GM19395 (cell line): ENCODE measurements around the gene ANO10.
"Not testable (repeated sequence)": the region's sequence is repeated elsewhere in the genome, so short reads cannot be mapped to it uniquely, and the experiment has no call there.

Source experiments
- ATAC-seq: cut with Tn5 transposase; IDR thresholded peaks from one replicate; pipeline ENCODE4 v1.9.1; 2021; ENCODE audit warnings: mild to moderate bottlenecking, moderate library complexity; ENCODE audit not compliant: unreplicated experiment

ANO10 gene

GRCh38 chr3:43621656-43622432 lies at the start of gene ANO10:
Gene ANO10, minus strand, starts transcription at chr3:43622011. Its CDS starts 16,159 bp downstream, at chr3:43605852.
- ATAC-seq: peak; percentile 98

GRCh38 chr3:43670635-43671522 lies 49.1 kb upstream of the ANO10 start:
- ATAC-seq: no peak

DNA sequence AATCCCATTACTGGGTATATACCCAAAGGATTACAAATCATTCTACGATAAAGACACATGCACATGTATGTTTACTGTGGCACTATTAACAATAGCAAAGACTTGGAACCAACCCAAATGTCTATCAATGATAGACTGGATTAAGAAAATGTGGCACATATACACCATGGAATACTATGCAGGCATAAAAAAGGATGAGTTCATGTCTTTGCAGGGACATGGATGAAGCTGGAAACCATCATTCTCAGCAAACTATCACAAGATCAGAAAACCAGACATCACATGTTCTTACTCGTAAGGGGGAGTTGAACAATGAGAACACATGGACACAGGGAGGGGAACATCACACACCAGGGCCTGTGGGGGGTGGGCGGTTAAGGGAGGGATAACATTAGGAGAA lies 43.2 kb upstream of the ANO10 start:
- not testable (repeated sequence) for ATAC-seq

DNA sequence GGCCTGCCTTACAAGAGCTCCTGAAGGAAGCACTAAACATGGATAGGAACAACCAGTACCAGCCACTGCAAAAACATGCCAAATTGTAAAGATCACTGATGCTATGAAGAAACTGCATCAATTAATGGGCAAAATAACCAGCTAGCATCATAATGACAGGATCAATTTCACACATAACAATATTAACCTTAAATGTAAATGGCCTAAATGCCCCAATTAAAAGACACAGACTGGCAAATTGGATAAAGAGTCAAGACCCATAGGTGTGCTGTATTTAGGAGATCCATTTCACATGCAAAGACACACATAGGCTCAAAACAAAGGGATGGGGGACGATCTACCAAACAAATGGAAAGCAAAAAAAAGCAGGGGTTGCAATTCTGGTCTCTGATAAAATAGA lies 39.6 kb upstream of the ANO10 start:
- ATAC-seq: not testable (repeated sequence)

DNA sequence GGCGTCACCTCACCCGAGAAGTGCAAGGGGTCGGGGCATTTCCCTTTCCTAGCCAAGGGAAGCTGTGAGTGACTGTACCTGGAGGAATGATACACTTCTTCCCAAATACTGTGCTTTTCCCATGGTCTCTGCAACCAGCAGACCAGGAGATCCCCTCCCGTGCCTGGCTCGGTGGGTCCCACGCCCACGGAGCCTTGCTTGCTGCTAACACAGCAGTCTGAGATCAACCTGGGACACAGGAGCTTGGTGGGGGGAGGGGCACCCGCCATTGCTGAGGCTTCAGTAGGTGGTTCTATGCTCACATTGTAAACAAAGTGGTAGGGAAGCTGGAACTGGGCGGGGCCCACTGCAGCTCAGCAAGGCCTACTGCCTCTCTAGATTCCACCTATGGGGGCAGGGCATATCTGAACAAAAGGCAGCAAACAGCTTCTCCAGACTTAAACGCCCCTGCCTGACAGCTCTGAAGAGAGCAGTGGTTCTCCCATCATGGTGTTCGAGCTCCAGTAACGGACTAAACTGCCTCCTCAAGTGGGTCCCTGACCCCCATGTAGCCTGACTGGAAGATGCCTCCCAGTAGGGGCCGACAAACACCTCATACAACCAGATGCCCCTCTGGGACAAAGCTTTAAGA lies 37.6 kb upstream of the ANO10 start:
- no peak for ATAC-seq

GRCh38 chr3:43656390-43656789 lies 34.6 kb upstream of the ANO10 start:
- ATAC-seq: not testable (repeated sequence)

- no peak for ATAC-seq
These were observed 28.5 kb upstream of the ANO10 start for GRCh38 chr3:43650345-43650744.

DNA sequence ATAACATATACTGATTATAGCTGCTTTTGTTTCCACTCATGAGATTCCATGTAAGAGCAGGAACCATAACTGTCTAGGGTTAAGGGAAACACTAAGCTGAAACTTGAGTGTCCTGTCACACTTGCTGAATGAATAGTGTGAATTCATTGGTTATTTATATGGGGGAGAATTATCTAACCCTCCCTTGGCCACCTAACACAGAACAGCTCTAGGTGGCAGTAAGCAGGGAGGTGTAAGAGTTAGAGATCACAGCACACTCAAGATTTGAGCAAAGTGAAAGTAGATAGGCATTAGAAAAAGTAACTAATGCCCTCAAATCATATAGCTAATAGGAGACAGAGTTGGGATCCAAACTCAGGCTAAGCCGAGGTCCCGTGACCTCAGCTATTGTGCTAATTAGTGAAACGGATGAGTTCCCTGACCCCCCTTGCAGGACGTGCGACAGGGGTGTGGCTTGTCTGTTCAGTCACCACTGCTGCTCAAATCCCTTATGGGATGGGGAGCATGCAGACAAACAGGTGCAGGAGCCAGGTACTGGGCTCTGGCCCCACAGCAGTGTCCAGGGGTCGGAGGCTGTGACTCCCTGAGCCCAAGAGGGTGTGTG lies 27.7 kb upstream of the ANO10 start:
- ATAC-seq: no peak

DNA sequence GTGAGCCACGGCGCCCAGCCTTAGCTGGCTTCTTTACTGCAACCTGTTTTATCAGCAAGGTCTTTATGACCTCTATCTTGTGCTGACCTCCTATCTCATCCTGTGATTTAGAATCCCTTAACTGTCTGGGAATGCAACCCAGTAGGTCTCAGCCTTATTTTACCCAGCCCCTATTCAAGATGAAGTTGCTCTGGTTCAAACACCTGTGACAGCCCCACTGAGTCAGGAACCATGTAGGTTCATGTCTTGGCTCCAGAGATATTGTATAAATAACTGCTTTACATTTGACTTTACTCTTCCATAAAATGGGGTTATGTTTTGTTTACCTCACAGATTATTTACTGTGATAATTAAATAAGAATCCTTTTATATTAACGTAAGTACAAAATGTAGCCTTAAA lies 27.1 kb upstream of the ANO10 start:
- ATAC-seq: no peak

DNA sequence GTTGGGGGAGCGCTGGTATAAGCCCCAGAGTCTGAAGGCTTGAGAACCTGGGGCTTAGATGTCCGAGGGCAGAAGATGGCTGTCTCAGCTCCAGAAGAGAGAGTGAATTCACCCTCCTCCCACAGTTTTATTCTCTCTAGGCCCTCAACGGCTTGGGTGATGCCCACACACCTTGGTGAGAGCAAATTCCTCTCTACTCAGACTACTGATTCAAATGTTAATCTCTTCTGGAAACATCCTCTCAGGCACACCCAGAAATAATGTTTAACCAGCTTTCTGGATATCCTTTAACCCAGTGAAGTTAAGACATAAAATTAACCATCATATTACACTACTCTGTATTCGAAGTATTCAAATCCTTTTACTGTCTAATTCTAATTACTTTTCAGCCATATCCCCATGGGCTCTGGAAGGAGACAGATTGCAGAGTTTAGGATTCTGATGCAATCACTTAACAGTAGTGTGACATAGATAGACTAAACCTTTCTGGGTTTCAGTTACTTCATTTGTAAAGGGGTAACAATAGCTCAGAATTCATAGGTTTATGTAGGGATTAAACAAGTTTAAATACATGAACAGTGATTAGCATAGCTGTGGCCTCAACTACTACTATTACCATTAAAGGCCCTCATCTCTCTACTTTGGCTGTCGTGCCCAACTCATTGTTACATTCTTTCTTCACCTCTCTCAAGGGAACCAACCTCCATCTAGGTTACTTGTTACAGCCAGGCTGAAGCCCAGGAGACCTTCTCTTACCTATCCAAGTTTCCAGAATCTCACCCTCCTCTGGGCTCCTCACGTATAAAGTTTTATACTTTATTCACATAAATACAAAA lies 25.7 kb upstream of the ANO10 start:
- no peak for ATAC-seq

DNA sequence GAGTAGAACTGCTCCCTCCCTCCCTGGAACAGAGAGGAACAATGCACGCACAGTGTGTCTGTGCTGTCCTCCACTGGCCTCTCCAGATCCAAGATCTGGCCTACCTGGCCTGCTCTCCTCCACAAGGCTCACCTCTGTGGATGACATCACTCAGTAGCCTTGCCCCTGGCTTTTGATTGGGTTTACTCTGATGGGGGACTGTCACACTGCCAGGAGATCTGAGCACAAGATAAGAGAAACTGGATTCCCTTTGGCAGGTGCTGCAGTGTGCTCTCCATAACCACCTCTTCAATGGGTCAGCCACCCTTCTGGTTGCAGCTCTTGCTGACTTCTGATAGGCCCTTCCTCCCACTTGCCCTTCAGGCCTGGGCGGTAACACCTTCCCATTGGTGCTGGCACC lies 22.6 kb upstream of the ANO10 start:
- no peak for ATAC-seq

DNA sequence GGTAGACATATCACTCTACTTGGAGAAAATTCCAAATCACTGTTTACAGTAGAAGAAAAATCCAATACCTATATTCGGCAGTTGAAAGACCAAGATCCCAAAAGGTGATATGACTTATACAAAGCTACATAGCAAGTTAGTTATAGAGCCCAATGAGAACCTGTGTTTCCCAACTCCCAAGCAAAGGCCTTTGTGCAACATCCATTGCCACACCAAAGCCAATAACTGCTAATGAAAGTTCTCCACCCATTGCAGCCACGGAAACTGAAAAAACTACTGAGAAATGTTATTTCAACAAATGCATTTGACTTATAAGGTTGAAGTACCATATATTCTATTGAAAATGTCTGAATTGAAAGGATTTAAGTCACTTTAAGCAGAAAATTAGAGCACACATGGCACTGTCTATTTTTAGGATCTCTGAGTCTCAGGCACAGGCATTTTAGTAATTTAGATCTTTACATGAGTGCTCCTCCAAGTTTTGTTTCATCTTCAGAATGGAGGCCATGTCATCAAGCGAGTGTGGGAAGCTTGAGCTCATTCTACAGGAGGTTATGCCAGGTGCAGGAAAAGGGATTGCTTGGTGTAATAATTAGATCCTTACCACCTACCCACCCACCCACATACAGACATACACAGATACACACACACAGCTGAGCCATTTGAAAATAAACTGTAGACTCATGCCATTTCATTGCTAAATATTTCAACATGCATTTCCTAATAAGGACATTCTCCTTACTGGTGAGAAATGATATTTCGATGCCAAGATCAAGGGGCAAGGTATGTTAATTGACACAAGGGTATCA lies 19.7 kb upstream of the ANO10 start:
- no peak for ATAC-seq

GRCh38 chr3:43640681-43641080 lies 18.9 kb upstream of the ANO10 start:
- no peak for ATAC-seq

DNA sequence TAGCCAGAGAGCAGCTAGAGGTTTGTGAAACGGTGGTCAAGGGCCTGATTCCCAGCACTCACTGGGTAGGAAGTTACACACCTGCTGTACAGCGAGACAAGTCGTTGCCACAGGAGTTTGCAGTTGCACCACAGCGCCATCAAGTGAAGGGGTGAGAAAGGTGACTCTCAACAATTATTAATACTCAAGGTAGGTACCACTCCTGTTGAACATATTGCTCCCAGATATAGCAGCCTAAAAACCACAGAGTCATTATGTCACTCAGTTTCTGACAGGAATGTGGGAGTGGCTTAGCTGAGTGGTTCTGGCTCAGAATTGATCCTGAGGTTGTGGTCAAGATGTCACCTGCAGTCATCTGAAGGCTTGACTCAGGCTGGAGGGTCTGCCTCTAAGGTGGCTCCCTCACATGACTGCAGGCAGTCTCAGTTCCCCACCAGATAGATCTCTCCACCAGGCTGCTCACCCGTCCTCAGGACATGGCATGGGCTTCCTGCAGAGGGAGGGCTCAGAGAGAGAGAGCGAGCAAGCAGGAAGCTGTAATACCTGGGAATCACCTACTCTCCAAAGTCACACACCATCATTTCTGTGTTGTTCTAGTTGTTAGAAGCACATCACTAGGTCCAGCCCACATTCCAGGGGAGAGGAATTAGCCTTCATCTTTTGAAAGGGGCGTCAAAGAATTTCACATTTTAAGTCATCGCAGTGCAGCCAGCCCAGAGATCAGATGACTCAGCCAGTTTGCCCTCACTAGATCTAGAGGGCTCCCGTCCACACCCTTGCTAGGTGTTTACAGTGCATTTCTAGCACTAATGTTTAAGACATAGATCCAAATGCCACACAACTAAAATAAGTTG lies 17.0 kb upstream of the ANO10 start:
- ATAC-seq: peak; percentile 61

DNA sequence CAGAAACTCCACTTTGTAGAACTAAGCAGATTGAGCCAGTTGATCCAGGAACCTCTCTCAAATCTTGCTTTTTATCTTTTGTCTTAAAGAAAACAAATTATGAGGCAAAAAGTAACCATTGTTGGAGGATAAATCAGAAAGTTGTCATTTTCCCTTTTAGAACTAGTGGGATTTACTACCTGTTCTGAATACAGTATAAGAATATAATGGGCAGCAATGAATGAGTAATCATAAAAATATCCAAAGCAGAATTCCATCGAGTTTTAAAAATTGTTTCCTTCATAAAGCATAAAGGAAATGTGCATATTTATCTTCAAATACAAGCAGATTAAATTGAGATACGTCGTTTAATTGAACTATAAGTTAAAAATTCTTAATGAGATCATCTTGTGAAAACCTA lies 15.9 kb upstream of the ANO10 start:
- no peak for ATAC-seq

- ATAC-seq: no peak
These were observed 11.2 kb upstream of the ANO10 start for GRCh38 chr3:43632986-43633385.

GRCh38 chr3:43632269-43632733 lies 10.5 kb upstream of the ANO10 start:
- ATAC-seq: no peak

- no peak for ATAC-seq
These were observed 7.9 kb upstream of the ANO10 start for GRCh38 chr3:43629741-43630140.
